ENCODE results near the gene CCDC178.
"Not testable (repeated sequence)": the region's sequence is repeated elsewhere in the genome, so short reads cannot be mapped to it uniquely, and the experiment has no call there.

The CCDC178 gene

DNA sequence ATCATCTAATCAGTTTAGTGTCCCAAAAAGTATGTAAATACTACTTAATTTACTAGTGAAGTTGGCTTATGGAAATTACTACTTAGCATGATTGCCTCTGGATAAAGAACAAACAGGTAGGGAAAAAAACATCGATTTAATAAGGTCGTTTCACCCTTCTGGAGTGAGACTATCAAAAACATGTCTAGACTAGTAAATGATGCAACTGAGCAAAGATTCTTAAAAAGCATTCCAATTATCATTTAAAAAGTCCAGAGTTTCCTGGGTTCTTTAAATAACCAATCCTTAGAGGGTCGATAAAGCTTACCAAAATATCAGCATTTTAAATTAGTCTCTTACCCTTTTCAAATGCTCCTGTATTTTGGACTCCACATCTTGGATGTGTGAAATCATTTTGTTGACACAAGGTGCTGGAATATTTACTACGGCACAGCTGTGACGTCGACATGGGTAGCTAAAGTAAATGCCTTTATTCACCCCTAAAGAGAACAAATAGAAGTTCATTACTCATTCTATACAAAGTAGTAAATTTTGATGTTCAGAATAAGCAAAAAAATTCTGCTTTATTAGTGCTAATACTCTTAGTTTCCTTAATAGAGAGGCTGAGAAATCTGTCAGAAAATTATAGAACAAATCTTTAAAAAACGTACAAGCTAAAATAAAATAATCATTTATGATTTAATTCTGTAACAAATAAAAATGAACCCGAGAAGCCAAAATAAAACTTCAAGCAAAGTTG is 70.6 kb downstream of the CCDC178 start:
- no peak for DNase-seq (ENCODE audit: low read depth in 3 of 3, low spot score in 1 of 3)

DNA sequence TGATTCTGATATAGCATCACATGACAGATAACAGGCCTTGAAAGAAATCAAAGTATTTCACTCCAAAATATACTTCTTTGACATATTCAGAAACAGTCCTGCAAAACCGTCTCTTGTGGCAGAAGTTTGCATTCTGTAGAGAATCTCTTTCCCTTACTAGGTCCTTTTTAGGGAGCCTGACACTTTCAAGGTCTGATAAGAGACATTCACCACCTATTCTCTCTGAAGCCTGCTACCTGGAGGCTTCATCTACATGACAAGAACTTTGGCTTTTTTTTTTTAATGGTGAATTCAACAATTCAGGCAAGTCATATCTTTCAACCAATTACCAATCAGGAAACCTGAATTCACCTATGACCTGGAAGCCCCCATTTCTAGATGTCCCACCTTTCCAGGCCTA is 83.8 kb downstream of the CCDC178 start:
- no peak for DNase-seq (ENCODE audit: low read depth in 3 of 3, low spot score in 1 of 3)

DNA sequence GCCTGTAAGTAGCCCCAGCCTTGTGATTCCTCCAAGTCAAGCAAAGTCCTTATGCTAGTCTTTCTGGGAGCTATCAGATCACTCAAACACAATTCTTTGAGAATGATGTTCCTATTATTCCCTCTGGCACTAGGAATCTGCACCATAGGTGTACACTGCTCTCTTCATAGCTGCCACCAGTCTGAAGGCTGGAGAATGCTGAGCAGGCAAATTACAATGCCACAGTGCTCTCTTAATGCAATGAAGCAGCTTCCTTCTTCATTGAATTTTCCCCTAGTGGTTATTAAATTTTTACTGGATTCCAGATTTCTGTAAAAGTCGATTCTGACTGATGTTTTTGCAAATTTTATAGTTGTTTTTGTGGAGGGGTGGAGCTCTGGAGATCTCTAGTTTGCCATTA is 84.8 kb downstream of the CCDC178 start:
- DNase-seq (ENCODE audit: low read depth in 3 of 3, low spot score in 1 of 3), result no peak

DNA sequence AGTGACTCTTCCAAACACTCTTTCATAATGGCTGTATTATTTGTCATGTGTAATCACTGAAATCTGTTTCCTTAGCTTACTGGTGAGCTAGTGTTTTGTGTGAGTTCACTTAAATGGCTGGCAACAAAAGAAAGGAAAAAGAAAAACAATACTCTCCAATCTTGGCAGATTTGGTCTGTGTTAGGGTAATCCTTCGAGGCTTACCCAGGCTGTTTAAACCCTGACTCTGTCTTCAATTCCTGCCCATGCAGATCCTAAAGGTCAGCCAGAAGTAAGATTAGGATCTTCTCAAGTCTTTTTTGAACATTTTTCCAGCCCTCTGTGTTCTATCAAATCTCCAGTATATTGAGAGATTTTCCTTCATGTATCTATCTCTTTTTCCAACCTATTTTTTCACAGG is 85.3 kb downstream of the CCDC178 start:
- no peak for DNase-seq (ENCODE audit: low read depth in 3 of 3, low spot score in 1 of 3)

DNA sequence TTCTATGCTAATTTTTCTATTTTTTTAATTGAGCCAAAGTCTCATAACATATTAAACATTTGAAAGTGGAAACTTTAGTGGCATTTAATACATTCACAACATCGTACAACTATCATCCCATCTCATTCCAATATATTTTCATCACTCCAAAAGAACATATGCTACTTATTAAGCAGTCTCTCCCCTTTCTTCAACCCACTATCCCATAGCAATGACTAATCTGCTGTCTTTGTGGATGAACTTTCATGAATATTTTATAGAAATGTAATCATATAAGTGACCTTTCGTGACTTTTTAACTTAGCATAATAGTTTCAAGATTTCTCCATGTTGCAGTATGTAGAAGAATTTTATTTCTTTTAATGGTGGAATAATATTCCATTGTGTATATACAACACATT is 90.3 kb downstream of the CCDC178 start:
- DNase-seq (ENCODE audit: low read depth in 3 of 3, low spot score in 1 of 3), result no peak

DNA sequence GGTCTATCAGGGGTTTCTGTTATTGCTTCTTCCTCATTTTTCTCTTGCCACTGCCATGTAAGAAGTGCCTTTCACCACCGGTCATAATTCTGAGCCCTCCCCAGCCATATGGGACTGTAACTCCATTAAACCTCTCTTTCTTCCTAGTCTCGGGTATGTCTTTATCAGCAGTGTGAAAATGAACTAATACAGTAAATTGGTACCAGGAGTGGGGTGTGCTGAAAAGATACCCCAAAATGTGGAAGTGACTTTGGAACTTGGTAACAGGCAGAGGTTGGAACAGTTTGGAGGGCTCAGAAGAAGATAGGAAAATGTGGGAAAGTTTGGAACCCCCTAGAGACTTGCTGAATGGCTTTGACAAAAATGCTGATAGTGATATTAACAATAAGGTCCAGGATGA is 100.8 kb downstream of the CCDC178 start:
- not testable (repeated sequence) for DNase-seq (ENCODE audit: low read depth in 3 of 3, low spot score in 1 of 3)

DNA sequence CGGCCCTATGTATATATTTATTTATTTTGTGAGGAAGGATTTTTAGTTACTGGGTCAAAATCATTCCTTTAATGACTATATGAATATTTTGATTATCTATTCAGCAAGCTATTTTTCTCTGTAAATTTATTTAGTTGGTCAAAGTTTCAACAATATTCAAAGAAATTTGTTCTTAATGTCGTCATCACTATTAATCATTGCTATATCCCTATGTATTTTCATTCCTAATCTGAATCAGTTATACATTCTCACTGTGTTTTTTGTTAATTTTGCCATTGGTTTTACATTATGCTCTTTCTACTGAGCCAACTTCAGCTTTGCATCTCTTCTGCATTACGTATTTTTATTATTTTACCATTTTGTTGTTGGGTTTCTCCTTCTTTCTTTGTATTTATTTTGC is 105.7 kb downstream of the CCDC178 start:
- DNase-seq (ENCODE audit: low read depth in 3 of 3, low spot score in 1 of 3), result no peak

DNA sequence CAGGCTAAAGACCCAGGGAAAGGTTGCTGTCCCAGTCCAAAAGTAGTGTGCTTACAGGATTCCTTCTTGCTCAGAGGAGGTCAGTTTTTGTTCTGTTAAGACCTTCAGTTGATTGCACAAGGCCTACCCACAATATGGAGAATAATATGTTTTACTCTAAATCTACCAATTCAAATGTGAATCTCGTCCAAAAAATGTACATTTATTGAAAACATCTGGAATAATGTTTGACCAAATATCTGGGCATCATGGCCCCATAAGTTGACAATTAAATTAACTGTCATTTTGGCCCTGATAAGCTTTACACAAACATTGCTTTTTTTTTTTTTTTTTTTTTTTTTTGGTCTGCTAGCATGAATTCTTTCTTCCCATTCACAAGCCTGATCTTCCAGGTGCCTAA is 109.8 kb downstream of the CCDC178 start:
- DNase-seq (ENCODE audit: low read depth in 3 of 3, low spot score in 1 of 3), result no peak

DNA sequence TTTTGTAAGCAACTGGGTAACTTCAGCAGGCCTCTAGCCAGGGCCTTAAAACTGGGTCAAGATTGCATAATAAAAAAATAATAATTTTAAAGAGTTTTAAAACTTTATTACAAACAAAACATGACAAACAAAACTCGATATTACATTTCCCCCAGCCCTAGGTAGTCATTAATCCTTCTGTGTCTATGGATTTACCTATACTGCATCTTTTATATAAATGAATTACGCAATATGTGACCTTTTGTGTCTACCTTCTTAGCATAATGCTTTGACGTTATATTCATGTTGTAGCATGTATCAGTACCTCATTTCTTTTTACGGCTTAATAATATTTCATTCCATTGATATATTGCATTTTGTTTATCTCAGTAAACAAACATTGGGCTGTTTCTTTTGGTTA is 113.5 kb downstream of the CCDC178 start:
- no peak for DNase-seq (ENCODE audit: low read depth in 3 of 3, low spot score in 1 of 3)

DNA sequence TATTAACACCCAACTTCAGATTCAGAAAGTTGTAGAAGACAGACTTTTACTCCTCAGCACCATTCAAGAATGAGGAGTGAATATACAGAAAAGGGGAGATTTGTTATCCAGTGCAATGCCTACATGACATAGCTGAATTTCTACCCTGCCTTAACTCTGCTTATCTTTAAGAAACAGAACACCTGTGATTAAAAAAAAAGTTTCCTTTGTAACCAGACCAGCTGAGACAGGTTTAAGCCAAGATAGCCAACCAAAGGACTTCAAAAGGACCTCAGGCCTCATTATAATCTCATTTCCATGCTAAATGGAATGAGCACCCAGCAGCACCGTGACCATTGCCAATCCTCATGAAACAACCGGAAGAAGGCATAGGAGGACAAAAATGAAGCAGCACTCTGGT is 122.9 kb downstream of the CCDC178 start:
- DNase-seq (ENCODE audit: low read depth in 3 of 3, low spot score in 1 of 3), result no peak

DNA sequence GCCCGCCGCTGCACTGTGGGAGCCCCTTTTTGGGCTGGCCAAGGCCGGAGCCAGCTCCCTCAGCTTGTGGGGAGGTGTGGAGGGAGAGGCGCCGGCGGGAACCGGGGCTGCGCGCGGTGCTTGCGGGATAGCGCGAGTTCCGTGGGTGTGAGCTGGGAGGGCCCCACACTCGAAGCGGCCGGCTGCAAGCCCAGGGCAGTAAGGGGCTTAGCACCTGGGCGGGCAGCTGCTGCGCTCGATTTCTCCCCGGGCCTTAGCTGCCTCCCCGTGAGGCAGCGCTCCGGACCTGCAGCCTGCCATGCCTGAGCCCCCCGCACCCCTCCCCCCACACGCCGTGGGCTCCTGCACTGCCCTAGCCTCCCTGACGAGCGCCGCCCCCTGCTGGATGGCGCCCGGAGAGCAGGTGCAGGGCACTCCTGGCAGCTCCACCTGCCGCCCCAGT is 124.4 kb downstream of the CCDC178 start:
- no peak for DNase-seq (ENCODE audit: low read depth in 3 of 3, low spot score in 1 of 3)

DNA sequence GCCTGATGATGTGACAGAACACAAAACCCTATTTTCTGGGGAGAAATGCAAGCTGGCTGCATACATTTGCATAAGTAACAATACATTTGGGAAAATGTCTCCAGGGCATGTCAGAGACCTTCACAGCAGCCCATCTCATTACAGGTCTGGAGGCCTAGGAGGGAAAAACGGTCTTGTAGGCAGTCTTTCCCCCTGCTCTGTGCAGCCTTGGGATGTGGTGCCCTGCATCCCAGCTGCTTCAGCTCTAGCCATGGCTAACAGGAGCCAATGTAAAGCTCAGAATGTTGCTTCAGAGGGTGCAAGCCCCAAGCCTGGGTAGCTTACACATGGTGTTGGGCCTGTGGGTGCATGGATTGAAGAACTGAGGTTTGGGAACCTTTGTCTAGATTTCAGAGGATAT is 133.0 kb downstream of the CCDC178 start:
- DNase-seq (ENCODE audit: low read depth in 3 of 3, low spot score in 1 of 3), result no peak

DNA sequence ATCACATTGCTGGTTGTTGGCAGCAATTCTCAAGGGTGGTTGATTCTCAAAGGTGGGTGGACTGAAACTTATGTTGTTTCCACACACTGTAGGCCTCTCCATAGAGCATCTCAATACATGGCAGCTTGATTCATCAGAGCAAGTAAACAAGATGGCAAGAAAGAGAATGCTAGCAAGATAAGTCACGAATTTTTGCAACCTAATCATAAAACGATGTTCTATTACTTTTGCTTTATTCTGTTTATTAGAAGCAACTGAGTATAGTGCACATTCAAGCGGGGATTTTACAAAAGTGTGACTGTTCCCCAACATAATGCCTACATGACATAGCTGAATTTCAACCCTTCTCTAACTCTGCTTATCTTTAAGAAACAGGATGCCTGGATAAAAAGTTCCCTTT is 136.2 kb downstream of the CCDC178 start:
- DNase-seq (ENCODE audit: low read depth in 3 of 3, low spot score in 1 of 3), result no peak

DNA sequence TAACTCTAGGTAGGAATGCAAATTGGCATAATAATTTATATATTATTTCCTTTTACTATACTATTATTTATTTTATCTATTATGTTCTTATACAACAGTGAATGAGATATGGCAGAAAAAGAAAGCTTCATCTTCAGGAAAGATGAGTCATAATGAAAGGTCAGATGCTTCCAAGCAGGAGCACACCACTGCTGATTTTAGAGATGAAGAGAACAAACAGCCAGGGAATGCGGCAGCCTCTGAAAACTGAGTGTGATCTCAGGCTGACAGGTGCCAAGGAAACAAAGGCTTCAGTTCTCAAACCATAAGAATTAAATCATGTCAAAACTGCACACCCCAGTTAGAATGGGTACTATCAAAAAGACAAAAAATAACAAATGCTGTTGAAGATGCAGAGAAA is 149.0 kb downstream of the CCDC178 start:
- no peak for DNase-seq (ENCODE audit: low read depth in 3 of 3, low spot score in 1 of 3)

DNA sequence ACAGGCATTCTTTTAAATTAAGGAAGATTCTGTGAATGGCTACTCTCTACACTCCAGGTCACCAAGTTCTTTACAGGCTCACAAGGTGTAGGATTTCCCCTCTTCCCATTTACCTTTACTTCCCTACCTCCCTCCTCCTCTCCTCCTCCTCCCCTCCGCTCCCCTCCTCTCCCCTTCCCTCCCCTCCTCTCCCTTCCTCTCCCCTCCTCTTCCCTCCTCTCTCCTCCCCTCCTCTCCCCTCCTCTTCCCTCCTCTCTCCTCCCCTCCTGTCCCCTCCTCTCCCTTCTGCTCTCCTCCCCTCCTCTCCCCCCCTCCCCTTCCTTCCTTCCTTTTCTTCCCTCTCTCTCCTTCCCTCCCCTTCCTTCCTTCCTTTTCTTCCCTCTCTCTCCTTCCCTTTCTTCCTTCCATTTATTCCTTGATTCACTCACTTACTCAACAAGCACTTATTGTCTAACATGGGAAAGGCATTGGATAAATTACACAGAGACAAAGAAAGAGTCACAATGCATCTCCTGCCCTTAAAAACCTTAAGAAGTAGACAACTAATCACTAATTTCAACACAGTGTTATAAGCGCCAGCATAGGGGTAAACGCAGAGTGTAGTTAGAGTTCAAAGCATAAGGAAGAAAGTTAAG is 152.3 kb downstream of the CCDC178 start:
- DNase-seq (ENCODE audit: low read depth in 3 of 3, low spot score in 1 of 3), result no peak

DNA sequence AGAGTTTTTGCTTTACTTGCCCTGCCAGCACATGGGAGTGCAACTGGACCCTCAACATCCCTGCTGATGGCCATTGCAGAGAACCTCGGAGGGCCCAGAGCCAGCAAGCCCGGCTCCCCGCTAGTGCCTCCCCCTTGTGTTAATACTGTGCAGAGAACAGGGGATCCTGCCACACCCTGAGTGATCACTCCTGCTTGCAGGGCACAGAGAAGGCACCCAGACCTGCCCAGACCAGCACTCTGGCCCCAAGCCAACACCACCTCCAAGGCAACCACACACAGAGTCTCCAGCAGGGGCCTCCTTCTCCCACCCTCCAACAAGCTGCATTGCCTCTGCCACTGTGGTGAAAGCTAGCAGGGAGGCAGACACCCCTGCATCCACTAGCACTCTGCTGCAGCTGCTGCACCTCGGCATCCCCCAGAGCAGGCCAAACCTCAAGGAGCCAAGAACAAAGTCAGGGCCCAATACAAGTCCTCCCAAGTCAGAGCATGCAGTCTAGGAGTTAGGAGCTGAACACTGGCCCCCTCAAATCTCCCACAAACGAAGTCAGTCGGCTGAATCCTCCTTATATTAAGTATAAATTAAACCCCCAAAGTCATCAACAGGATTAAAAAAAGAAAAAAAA is 157.7 kb downstream of the CCDC178 start:
- no peak for DNase-seq (ENCODE audit: low read depth in 3 of 3, low spot score in 1 of 3)

DNA sequence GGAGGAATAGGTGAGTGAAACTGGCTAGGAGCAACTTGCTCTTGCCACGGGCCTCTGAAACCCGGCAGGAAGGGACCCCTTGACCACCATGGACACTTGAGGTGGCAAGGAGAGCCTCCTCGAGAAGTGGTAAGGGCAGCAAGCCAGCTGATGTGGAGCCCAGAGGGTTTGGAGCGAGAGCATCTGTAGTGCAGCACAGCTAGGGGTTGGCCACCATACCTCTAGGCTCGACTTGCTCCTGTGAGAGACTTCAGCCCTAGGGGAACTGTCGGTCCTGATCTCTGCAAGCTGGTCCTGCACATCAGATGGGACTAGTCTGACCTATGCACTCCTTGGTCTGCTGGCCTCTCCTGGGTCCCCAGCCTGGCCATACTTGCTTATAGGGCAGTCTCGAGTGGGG is 158.4 kb downstream of the CCDC178 start:
- no peak for DNase-seq (ENCODE audit: low read depth in 3 of 3, low spot score in 1 of 3)

DNA sequence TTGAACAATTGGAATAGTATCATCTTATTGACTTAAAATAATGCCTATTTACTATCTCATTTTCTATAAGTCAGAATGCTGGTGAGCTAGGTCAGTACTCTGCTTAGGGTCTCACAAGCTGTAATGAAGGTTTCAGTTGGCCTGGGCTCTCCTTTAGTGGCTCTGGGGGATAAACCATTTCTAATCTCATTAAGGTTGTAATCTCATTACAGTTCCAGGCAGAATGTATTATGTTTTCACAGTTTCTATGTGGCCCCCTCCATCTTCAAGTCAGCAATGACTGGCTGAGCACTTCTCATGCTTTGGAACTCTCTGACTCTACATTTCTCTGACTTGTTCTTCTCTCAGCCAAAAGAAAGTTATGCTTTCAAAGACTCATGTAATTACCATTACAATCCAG is 163.1 kb downstream of the CCDC178 start:
- DNase-seq (ENCODE audit: low read depth in 3 of 3, low spot score in 1 of 3), result no peak

DNA sequence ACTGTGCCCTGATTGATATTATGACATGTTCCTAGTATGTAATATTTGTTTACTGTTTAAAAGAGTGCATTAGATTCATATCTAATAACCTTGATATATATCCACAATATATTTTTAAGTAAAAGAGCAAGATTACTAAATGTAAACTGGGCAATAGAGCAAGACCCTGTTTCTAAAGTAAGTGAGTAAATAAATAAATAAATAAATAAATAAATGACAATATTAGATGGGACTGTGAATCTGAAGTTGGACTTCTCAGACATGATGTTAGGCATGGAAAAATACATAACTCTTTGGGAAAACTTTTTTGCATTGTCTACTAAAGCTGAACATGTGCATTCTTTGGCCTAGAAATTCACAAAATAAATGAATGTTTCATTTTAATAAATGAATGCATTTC is 164.7 kb downstream of the CCDC178 start:
- no peak for DNase-seq (ENCODE audit: low read depth in 3 of 3, low spot score in 1 of 3)

DNA sequence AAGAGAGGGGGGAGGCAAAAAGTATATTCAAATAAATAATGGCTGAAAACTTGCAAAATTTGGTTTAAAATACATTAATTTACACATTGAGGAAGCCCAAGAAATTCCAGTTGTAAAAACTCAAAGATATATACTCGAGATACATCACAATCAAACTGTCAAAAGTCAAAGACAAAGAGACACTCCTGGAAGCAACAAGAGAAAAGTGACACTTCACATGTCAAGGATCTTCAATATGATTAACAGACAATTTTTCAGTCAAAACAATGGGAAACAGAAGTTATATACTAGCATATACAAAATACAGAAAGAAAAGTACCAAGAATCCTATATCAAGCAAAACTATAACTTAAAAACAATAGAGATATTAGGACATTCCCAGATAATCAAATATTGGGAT is 170.2 kb downstream of the CCDC178 start:
- no peak for DNase-seq (ENCODE audit: low read depth in 3 of 3, low spot score in 1 of 3)

DNA sequence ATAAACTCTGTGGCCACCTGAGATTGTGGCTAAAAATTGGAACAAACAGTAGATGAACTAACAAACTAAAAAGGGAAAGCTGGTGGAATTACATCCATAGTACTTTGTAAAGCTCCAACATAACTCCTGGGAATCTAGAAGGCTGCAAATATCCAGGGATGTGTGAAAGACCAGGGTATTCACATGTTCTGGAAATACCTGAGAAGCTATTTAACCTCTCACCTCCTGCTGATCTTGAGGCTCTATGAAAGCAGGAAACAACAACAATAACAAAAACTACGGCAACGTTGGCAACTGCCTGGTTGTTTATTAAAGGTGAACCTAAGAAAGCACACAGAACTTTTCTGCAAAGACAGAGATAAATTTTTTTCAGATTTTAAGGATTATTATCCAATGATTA is 171.3 kb downstream of the CCDC178 start:
- DNase-seq (ENCODE audit: low read depth in 3 of 3, low spot score in 1 of 3), result no peak

DNA sequence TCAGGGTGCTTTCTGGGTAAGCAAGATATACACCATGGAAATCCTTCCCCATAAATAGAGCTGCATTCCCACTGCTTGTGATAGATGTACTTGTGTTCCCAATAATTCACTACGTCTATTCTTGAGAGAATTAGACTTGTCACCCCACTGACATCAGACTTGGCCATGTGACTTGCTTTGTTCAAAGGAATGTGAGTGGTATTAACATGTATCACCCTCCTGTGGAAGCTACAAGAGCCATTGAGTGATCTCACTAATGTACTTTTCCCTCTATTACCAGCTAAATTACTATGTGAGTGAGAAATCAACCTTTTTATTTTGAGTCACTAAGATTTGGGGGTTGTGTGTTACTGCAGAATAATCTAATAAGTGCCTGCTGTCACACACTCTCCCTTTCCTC is 176.0 kb downstream of the CCDC178 start:
- no peak for DNase-seq (ENCODE audit: low read depth in 3 of 3, low spot score in 1 of 3)

DNA sequence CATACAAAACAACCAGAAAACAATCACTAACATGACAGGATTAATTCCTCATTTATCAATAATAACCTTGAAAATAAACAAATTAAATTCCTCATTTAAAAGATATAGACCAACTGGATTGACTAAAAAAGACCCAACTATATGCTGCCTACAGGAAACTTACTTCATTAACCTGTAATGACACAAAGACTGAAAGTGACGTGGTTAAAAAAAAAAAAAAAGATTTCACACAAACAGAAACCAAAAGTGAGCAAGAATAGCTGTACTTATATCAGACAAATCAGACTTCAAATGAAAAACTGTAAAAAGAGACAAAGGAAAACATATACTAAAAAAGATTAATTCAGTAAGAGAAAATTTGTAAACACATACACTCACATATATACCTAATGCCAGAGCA is 201.2 kb downstream of the CCDC178 start:
- no peak for DNase-seq (ENCODE audit: low read depth in 3 of 3, low spot score in 1 of 3)
